Ascending aorta (tissue), 2 donors: ENCODE data around the gene CLEC2B. TPM values are rescaled to one million over a fixed set of nuclear protein-coding genes. Genes with fewer than 3 reads are reported as not detected.
A peak's percentile ranks its signal among the peaks of the same experiment; 100 is the strongest.

ENCODE experiments used
- DNase-seq, 2 donors: peaks; one replicate each; pipeline ENCODE4 v3.0.0-alpha.2; 2019; ENCODE audit warnings: low spot score in 2 of 2
- H3K27ac ChIP-seq, 2 donors: fragments of 200-600 bp; sonication (generic); one replicate each; pipeline ENCODE4 v1.5.1; 2016 to 2017; ENCODE audit warnings: mild to moderate bottlenecking in 1 of 2
- H3K27me3 ChIP-seq: fragments of 200-600 bp; sonication (generic); one replicate; pipeline ENCODE4 v1.5.1; 2017
- H3K36me3 ChIP-seq, 2 donors: fragments of 200-600 bp; sonication (generic); one replicate each; pipeline ENCODE4 v1.5.1; 2016
- H3K4me1 ChIP-seq, 2 donors: fragments of 200-600 bp; sonication (generic); one replicate each; pipeline ENCODE4 v1.5.1; 2016 to 2017; ENCODE audit warnings: mild to moderate bottlenecking in 1 of 2
- H3K4me3 ChIP-seq, 2 donors: fragments of 200-600 bp; sonication (generic); one replicate each; pipeline ENCODE4 v1.5.1; 2016 to 2017; ENCODE audit warnings: mild to moderate bottlenecking in 1 of 2
- H3K9me3 ChIP-seq, 2 donors: fragments of 200-600 bp; sonication (generic); one replicate each; pipeline ENCODE4 v1.5.1; 2016
- intact Hi-C: fragments of 100-400 bp; cut with DNase I; formaldehyde crosslinking; loops from one replicate; pipeline ENCODE4 v1.15.1; 2023
- total RNA-seq: library from RNA; depleted of rRNA; stranded (reverse); fragments of >200 nt; gene quantifications from one replicate; pipeline ENCODE4 v1.1.0, GENCODE V29; 2016
- TF ChIP-seq, protein P1 (sequence below), 3 experiments: fragments of 200-600 bp in 2 of 3; fragments of 450-650 bp in 1 of 3; sonication (generic) in 2 of 3; IDR thresholded peaks; one replicate each; pipeline ENCODE4 v1.5.1; 2016 to 2019; ENCODE audit warnings: antibody characterized with exemption in 3 of 3, mild to moderate bottlenecking in 1 of 3, moderate library complexity in 1 of 3

The CLEC2B gene
- total RNA-seq, 1 donor from 2014 or later, result 1.1 TPM

DNA sequence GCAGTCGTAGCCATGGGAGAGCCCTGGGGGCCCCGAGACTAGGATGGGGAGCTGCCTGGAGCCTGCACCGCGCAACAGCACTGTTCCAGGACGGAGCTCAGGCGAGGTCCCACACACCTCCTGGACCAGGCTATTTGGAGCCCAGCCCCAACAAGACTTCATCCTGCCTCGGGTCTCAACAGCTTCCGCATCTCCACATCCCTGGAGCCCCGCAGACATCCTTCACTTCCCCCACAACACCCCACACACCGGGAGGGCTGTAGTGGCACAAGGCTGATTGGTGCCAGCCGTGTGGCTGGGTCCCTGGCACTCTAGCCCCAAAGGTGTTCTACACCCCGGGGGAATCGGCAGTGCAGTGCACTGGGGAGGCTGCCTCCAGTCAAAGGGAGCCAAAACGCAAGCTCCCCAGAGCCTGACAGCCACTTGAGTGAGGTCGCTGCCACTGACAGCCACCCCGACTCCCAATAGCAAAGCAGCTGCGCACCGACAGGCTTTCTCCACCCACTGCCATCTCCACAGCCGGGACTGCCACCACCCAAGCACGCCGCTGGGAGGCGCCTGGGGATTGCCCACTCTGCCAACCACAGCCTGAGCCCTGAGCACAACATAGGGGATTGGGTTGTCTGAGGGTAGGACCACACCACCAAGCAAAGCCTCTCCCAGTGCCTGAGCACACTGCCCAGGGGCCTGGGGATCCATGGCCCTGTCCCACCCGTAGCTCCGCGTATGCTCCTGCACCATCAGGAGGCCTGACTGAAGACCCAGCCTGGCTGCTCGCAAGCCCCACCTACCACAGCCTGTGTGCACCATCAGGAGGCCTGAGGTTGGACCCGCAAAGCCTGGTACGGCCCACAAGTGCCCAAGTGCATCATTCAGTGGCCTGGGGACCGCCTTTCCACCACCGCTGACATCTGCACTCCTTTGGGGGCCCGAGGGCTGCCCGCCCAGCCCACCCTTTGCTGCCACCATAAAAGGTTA, 55.0 kb downstream of the CLEC2B start:
- Histone ChIP-seq H3K27me3 (no peaks in the 10 kb centered on the region), H3K4me3 (peak overlapping the region in 1 of 2 donors; percentile 9), H3K36me3 (no peaks in the 10 kb centered on the region), H3K4me1 (no peaks in the 10 kb centered on the region), H3K9me3 (no peaks in the 10 kb centered on the region), H3K27ac (no peak overlapping the region)
- intact Hi-C loops, result no loop called here
- TF ChIP-seq, protein P1, sequence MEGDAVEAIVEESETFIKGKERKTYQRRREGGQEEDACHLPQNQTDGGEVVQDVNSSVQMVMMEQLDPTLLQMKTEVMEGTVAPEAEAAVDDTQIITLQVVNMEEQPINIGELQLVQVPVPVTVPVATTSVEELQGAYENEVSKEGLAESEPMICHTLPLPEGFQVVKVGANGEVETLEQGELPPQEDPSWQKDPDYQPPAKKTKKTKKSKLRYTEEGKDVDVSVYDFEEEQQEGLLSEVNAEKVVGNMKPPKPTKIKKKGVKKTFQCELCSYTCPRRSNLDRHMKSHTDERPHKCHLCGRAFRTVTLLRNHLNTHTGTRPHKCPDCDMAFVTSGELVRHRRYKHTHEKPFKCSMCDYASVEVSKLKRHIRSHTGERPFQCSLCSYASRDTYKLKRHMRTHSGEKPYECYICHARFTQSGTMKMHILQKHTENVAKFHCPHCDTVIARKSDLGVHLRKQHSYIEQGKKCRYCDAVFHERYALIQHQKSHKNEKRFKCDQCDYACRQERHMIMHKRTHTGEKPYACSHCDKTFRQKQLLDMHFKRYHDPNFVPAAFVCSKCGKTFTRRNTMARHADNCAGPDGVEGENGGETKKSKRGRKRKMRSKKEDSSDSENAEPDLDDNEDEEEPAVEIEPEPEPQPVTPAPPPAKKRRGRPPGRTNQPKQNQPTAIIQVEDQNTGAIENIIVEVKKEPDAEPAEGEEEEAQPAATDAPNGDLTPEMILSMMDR (IDR thresholded peaks at IDR 0.05), result peak; percentile 36 to 46 (median 37)
- DNase-seq, result peak; percentile 30 to 84

DNA sequence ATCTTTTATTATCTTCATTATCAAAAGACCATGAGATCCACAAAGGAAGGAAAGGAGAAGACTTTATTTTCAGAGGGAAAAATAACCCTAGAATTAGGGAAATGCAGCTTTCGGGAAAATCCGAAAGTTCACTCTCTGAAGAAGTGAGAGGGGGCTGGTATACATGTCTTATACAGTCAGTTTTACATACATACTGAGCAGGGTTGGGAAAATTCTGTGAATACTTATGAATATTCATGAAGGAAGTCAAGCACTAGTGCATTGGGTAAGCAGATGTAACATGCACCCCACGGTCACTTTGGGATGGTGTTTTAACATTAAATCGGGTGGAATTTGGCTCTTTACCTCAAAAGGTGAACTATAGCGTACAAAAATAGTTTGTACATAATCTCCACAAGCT, 57.5 kb downstream of the CLEC2B start:
- no peaks in the 10 kb centered on the region for H3K27me3 ChIP-seq
- no peak for DNase-seq
- TF ChIP-seq, protein P1 (IDR thresholded peaks at IDR 0.05), result no peak
- H3K4me3 ChIP-seq, result no peak overlapping the region
- no peaks in the 10 kb centered on the region for H3K9me3 ChIP-seq
- no peaks in the 10 kb centered on the region for H3K36me3 ChIP-seq
- intact Hi-C loops, result no loop called here
- no peaks in the 10 kb centered on the region for H3K4me1 ChIP-seq
- H3K27ac ChIP-seq, result no peak overlapping the region

DNA sequence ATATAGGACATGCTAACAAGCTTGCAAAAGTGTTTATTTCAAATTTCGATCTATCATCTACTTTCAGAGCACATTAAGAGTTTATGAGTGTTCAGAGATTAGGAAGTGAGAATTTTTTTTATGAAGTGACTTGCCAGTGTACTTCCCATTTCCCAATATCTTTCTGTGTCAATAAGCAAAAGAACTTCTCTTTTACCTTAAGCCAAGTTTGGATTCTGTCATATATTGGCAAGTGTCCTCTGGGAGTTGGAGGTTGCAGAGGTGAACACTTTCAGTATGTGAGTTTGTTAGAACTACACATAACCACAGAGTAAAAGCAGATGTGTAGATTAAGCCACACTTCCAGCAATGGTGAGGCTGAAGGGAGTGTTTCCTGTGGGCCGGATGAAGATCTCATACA, 58.5 kb downstream of the CLEC2B start:
- DNase-seq, result no peak
- Histone ChIP-seq H3K4me3 (no peak overlapping the region), H3K9me3 (no peaks in the 10 kb centered on the region), H3K36me3 (no peaks in the 10 kb centered on the region), H3K27ac (no peak overlapping the region), H3K27me3 (no peaks in the 10 kb centered on the region), H3K4me1 (no peaks in the 10 kb centered on the region)
- TF ChIP-seq, protein P1 (IDR thresholded peaks at IDR 0.05), result no peak
- intact Hi-C loops, result no loop called here

DNA sequence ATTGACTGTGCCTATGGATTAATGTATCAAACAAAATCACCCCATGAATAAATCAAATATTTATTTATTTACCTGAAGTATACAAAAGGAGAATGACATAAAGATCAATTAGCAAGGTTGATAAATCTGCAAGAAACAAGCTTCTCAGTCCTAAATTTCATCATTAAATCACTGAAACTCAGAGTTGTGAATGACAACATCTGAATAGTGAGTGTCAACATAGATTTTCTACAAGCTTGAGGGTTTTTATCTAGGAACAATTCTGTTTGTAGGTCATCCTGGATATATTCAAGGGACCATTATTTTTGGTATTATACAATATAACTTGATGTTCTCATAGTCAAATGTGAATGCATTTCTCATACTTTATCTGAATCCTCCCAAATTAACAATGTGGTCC, 59.3 kb downstream of the CLEC2B start:
- no peaks in the 10 kb centered on the region for H3K9me3 ChIP-seq
- no peaks in the 10 kb centered on the region for H3K27me3 ChIP-seq
- no peaks in the 10 kb centered on the region for H3K4me1 ChIP-seq
- no peaks in the 10 kb centered on the region for H3K36me3 ChIP-seq
- TF ChIP-seq, protein P1 (IDR thresholded peaks at IDR 0.05), result no peak
- no peak overlapping the region for H3K27ac ChIP-seq
- no peak for DNase-seq
- no peak overlapping the region for H3K4me3 ChIP-seq
- intact Hi-C loops, result no loop called here

DNA sequence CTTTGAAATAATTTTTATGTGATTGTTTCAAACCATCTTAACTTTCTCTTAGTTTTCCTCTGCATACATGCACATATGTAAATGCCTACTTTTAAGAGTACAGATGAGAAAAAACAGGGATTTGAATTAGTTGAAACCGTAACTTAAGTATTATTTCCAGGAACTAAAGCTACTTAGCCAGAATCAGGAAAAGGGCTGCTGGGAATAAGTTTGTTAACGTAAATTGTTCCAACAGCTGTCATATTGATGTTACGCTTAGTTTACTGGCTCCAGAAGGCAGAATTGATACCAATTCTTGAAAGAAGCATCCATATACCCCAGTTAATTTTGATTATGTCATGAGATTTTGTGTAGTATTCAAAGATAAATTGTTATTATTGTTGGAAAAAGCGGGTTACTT, 59.8 kb downstream of the CLEC2B start:
- intact Hi-C loops, result no loop called here
- DNase-seq, result no peak
- TF ChIP-seq, protein P1 (IDR thresholded peaks at IDR 0.05), result no peak
- Histone ChIP-seq H3K4me1 (no peaks in the 10 kb centered on the region), H3K27me3 (no peaks in the 10 kb centered on the region), H3K36me3 (no peaks in the 10 kb centered on the region), H3K4me3 (no peak overlapping the region), H3K9me3 (no peaks in the 10 kb centered on the region), H3K27ac (no peak overlapping the region)
